GM12878 (cell line): ENCODE measurements around the gene RPS6KA5. TPM values are rescaled to one million over a fixed set of nuclear protein-coding genes. Genes with fewer than 3 reads are reported as not detected.

Experiments used
- ATAC-seq: fragments of 200-7000 bp; cut with Tn5 transposase; 3 replicates; pipeline ENCODE4 v1.9.1; 2020; ENCODE audit warnings: mild to moderate bottlenecking, moderate library complexity
- BruUV-seq: library from RNA; stranded (reverse); fragments of 400-500 nt; replicated peaks from 2 replicates; lab custom pipeline; 2021; lab: Mats Ljungman, UMichigan
- CTCF ChIA-PET: fragments of 300-600 bp; sonication (Branson Sonifier 250); formaldehyde crosslinking; extraction: SDS; loops from one replicate; lab custom pipeline; 2021; ENCODE audit warnings: inconsistent platforms; lab: Yijun Ruan, JAX
- POLR2A ChIA-PET: fragments of 350-600 bp; formaldehyde crosslinking; extraction: SDS; loops from one replicate; lab custom pipeline; 2021; ENCODE audit warnings: inconsistent platforms; lab: Charles Lee
- RAD21 ChIA-PET: fragments of 300-600 bp; sonication (Branson Sonifier 250); formaldehyde crosslinking; loops from one replicate; lab custom pipeline; 2023; ENCODE audit warnings: antibody characterized with exemption; ENCODE audit not compliant: unreplicated experiment; lab: Charles Lee
- SMC1A ChIA-PET: fragments of 300-600 bp; sonication (Branson Sonifier 250); formaldehyde crosslinking; loops from one replicate; lab custom pipeline; 2023; ENCODE audit not compliant: unreplicated experiment, uncharacterized antibody; lab: Charles Lee
- DNase-seq: peaks from one replicate; pipeline ENCODE4 v3.0.0-alpha.2; 2011; ENCODE audit warnings: low read depth, low spot score
- FAIRE-seq: peaks from 3 replicates; lab custom pipeline; 2011; peaks lifted over from hg19 to GRCh38; lab: Jason Lieb, UNC
- H2AFZ ChIP-seq: 2 replicates; pipeline ENCODE4 v1.6.0; 2011; ENCODE audit warnings: low read depth, low read length, control low read depth; ENCODE audit not compliant: control insufficient read depth
- H3K27ac ChIP-seq: 2 replicates; pipeline ENCODE4 v1.5.1; 2011; ENCODE audit warnings: control low read depth; ENCODE audit not compliant: control insufficient read depth, insufficient read depth
- H3K27me3 ChIP-seq, 2 experiments: replicated peaks in 1 of 2; 2 replicates each; pipeline versions ENCODE4 v1.6.0 to v1.6.1; 2011; ENCODE audit warnings: low read length in 1 of 2; ENCODE audit not compliant: control insufficient read depth in 2 of 2, insufficient read depth in 2 of 2
- H3K36me3 ChIP-seq, 2 experiments: 2 replicates each; pipeline ENCODE4 v1.5.1; 2011; ENCODE audit warnings: low read length in 1 of 2; ENCODE audit not compliant: control insufficient read depth in 2 of 2, insufficient read depth in 2 of 2
- H3K4me1 ChIP-seq: 2 replicates; pipeline ENCODE4 v1.6.1; 2011; ENCODE audit warnings: mild to moderate bottlenecking, low read length, moderate library complexity, mixed read lengths; ENCODE audit not compliant: control insufficient read depth, insufficient read depth
- H3K4me2 ChIP-seq: 2 replicates; pipeline ENCODE4 v1.6.0; 2011; ENCODE audit warnings: control low read depth; ENCODE audit not compliant: control insufficient read depth, insufficient read depth
- H3K4me3 ChIP-seq: fragments of 200-600 bp; sonication (generic); 2 replicates; pipeline ENCODE4 v1.5.1; 2016
- H3K79me2 ChIP-seq: 2 replicates; pipeline ENCODE4 v1.6.0; 2011; ENCODE audit warnings: low read length; ENCODE audit not compliant: control insufficient read depth, insufficient read depth
- H3K9ac ChIP-seq: 2 replicates; pipeline ENCODE4 v1.8.0; 2011; ENCODE audit warnings: low read length, control low read depth, mixed read lengths; ENCODE audit not compliant: control insufficient read depth, insufficient read depth
- H3K9me3 ChIP-seq: replicated peaks from 3 replicates; pipeline ENCODE4 v1.5.1; 2011; ENCODE audit warnings: mild to moderate bottlenecking, low read length; ENCODE audit not compliant: control insufficient read depth, insufficient read depth
- H4K20me1 ChIP-seq: 2 replicates; pipeline ENCODE4 v1.6.0; 2011; ENCODE audit not compliant: control insufficient read depth, insufficient read depth
- BACH1 ChIP-seq: fragments of 450-650 bp; IDR thresholded peaks from 2 replicates; pipeline ENCODE4 v1.6.1; 2017; ENCODE audit warnings: mild to moderate bottlenecking, borderline replicate concordance
- E2F8 ChIP-seq: fragments of 450-650 bp; IDR thresholded peaks from 2 replicates; pipeline ENCODE4 v1.6.1; 2018; ENCODE audit warnings: mild to moderate bottlenecking, low read depth, moderate library complexity; ENCODE audit not compliant: partially characterized antibody
- HDGF ChIP-seq: fragments of 450-650 bp; IDR thresholded peaks from 2 replicates; pipeline ENCODE4 v1.6.1; 2016; ENCODE audit warnings: antibody characterized with exemption
- KAT2A ChIP-seq: conservative IDR thresholded peaks from 2 replicates; pipeline ENCODE4 v1.6.1; 2011; ENCODE audit warnings: low read depth, low read length; ENCODE audit not compliant: control insufficient read depth
- MYC ChIP-seq: IDR thresholded peaks from 2 replicates; pipeline ENCODE4 v1.6.1; 2011; ENCODE audit warnings: mild to moderate bottlenecking, low read length, moderate library complexity, inconsistent platforms; ENCODE audit not compliant: insufficient read depth, insufficient replicate concordance, insufficient read length, severe bottlenecking
- NFIC ChIP-seq: IDR thresholded peaks from 2 replicates; pipeline ENCODE4 v1.6.1; 2012; ENCODE audit warnings: low read depth, mild to moderate bottlenecking, inconsistent platforms, low read length, moderate library complexity
- NFXL1 ChIP-seq: fragments of 450-650 bp; IDR thresholded peaks from 2 replicates; pipeline ENCODE4 v1.6.1; 2017; ENCODE audit warnings: antibody characterized with exemption, mild to moderate bottlenecking, borderline replicate concordance
- NRF1 ChIP-seq: conservative IDR thresholded peaks from 2 replicates; pipeline ENCODE4 v1.6.1; 2011; ENCODE audit warnings: mild to moderate bottlenecking, low read depth, low read length, improper control_type of control experiment
- POLR2AphosphoS2 ChIP-seq: IDR thresholded peaks from 2 replicates; pipeline ENCODE4 v1.6.1; 2011; ENCODE audit warnings: low read depth, mild to moderate bottlenecking, low read length, improper control_type of control experiment, moderate library complexity
- RELA ChIP-seq: fragments of 450-650 bp; IDR thresholded peaks from 2 replicates; pipeline ENCODE4 v1.8.0; 2014; ENCODE audit warnings: borderline replicate concordance; ENCODE audit not compliant: partially characterized antibody
- SREBF2 ChIP-seq: IDR thresholded peaks from 2 replicates; pipeline ENCODE4 v1.6.1; 2012; ENCODE audit warnings: mild to moderate bottlenecking, low read length
- ZNF24 ChIP-seq: fragments of 450-650 bp; IDR thresholded peaks from 2 replicates; pipeline ENCODE4 v1.6.1; 2017; ENCODE audit warnings: antibody characterized with exemption, mild to moderate bottlenecking
- ZZZ3 ChIP-seq: IDR thresholded peaks from 2 replicates; pipeline ENCODE4 v1.6.1; 2011; ENCODE audit warnings: low read depth; ENCODE audit not compliant: control insufficient read depth, insufficient read length
- WGBS: methylation state at CpG from one replicate; pipeline ENCODE4 v1.1.6; 2016; ENCODE audit warnings: low lambda C conversion rate; ENCODE audit not compliant: insufficient replicate concordance, insufficient coverage; ENCODE audit errors: missing lambda C conversion rate; 5-methylcytosine and 5-hydroxymethylcytosine counted together
- in situ Hi-C: fragments of 300-500 bp; cut with MboI; formaldehyde crosslinking; loops from 9 replicates; pipeline ENCODE4 v1.14.3; 2018; ENCODE audit warnings: mixed read lengths
- intact Hi-C: fragments of 100-400 bp; cut with micrococcal nuclease; formaldehyde crosslinking; loops from one replicate; pipeline ENCODE4 v1.14.2; 2022; ENCODE audit not compliant: unreplicated experiment
- polyA plus RNA-seq, 11 experiments: library from polyadenylated mRNA; depleted of rRNA in 4 of 11; unstranded in 6 of 11; stranded (reverse) in 5 of 11; fragments of >200 nt; fragmentation: Nextera tagmentation in 4 of 11; fragmentation: Illumina TruSeq in 1 of 11; extraction: Ambion mirVana in 4 of 11; extraction: Trizol in 1 of 11; gene quantifications; 1 replicate in 1 of 11; 2 replicates in 10 of 11; pipeline versions ENCODE4 v1.2.1 to v1.2.3, GENCODE V29; 2011 to 2016; ENCODE audit warnings: inconsistent platforms in 2 of 11, missing spikeins in 2 of 11, low read depth in 1 of 11
- total RNA-seq, 4 experiments: library from RNA; depleted of rRNA in 3 of 4; stranded (reverse); fragments of >200 nt in 3 of 4; fragmentation: Illumina TruSeq in 1 of 4; extraction: Trizol in 1 of 4; gene quantifications; 2 replicates each; pipeline versions ENCODE4 v1.2.1 to v1.2.3, GENCODE V29; 2013 to 2021

RPS6KA5 gene
- total and polyA plus RNA-seq, 10 of the 15 experiments (the other 5 are each of a cell fraction or from before 2014, with no cell fraction given) = 1.4 to 7.0 (median 3.7) TPM

GRCh38 chr14:91065266-91065665 is 4.8 kb upstream of the RPS6KA5 start:
- intact Hi-C loops = no loop called here
- Histone ChIP-seq H2AFZ (no peak overlapping the region), H3K9me3 (no peaks in the 10 kb centered on the region), H3K4me1 (peaks cover 11% of the 10 kb centered on the region), H3K27me3 (no peaks in the 10 kb centered on the region), H3K4me2 (no peak overlapping the region), H3K36me3 (no peaks in the 10 kb centered on the region), H4K20me1 (no peaks in the 10 kb centered on the region), H3K27ac (no peak overlapping the region), H3K4me3 (no peak overlapping the region), H3K79me2 (no peaks in the 10 kb centered on the region; the same call in 1 of the 2 replicates), H3K9ac (no peak overlapping the region)
- 99% methylated on average over 3 of the region's 3 CpGs for WGBS
- CTCF ChIA-PET = interaction anchor here (1.1 to 2.1 kb wide), 2 partner anchors 13 to 34 kb away, joined by 3 to 5 read pairs; no protein-coding TSS in a partner anchor
- BruUV-seq = no TSS peak
- no peak for FAIRE-seq
- DNase-seq = no peak
- POLR2A ChIA-PET = no interaction called here
- SMC1A ChIA-PET = interaction anchor here (1.2 kb wide), 1 partner anchor 56 kb away, joined by 3 read pairs; no protein-coding TSS in a partner anchor
- no peak for ATAC-seq
- in situ Hi-C loops = no loop called here
- TF ChIP-seq MYC = no peak
- TF ChIP-seq NFIC = no peak
- no peak for TF ChIP-seq SREBF2
- TF ChIP-seq RELA = no peak
- no peak for TF ChIP-seq ZNF24
- TF ChIP-seq ZZZ3 = no peak
- TF ChIP-seq HDGF = no peak
- TF ChIP-seq BACH1 = no peak
- no peak for TF ChIP-seq E2F8
- no peak for TF ChIP-seq KAT2A
- no peak for TF ChIP-seq POLR2AphosphoS2
- TF ChIP-seq NRF1 = no peak
- no peak for TF ChIP-seq NFXL1
- RAD21 ChIA-PET = no interaction called here
